SK-N-SH treated with all-trans-retinoic acid at 6 μM for 48 hours (cell line): ENCODE measurements around the gene MRM3.
"Not testable (repeated sequence)": the region's sequence is repeated elsewhere in the genome, so short reads cannot be mapped to it uniquely, and the experiment has no call there.

Source experiments
- ATAC-seq: fragments of 200-7000 bp; cut with Tn5 transposase; 3 replicates; pipeline ENCODE4 v1.9.1; 2020; ENCODE audit warnings: mild to moderate bottlenecking, moderate library complexity
- BACH2 ChIP-seq: fragments of 250-450 bp; sonication (Bioruptor Pico); IDR thresholded peaks from 2 replicates; pipeline ENCODE4 v1.9.0; 2021; ENCODE audit warnings: mild to moderate bottlenecking, borderline replicate concordance
- CSDC2 ChIP-seq: fragments of 250-450 bp; sonication (Bioruptor Pico); IDR thresholded peaks from 2 replicates; pipeline ENCODE4 v1.5.0; 2020; ENCODE audit warnings: mild to moderate bottlenecking, moderate library complexity
- GLIS3 ChIP-seq: fragments of 250-450 bp; sonication (Bioruptor Pico); IDR thresholded peaks from 2 replicates; pipeline ENCODE4 v1.5.0; 2020; ENCODE audit warnings: mild to moderate bottlenecking, moderate library complexity
- ISL1 ChIP-seq: fragments of 250-450 bp; sonication (Bioruptor Pico); IDR thresholded peaks from 2 replicates; pipeline ENCODE4 v2.1.2; 2022; ENCODE audit warnings: mild to moderate bottlenecking, moderate library complexity
- OSR1 ChIP-seq: fragments of 250-450 bp; sonication (Bioruptor Pico); IDR thresholded peaks from 2 replicates; pipeline ENCODE4 v1.8.0; 2022; ENCODE audit warnings: moderate library complexity, mild to moderate bottlenecking, inconsistent platforms
- PPARA ChIP-seq: fragments of 250-450 bp; sonication (Bioruptor Pico); IDR thresholded peaks from 2 replicates; pipeline ENCODE4 v1.5.0; 2020; ENCODE audit warnings: mild to moderate bottlenecking, borderline replicate concordance
- RARB ChIP-seq: fragments of 250-450 bp; sonication (Bioruptor Pico); IDR thresholded peaks from 2 replicates; pipeline ENCODE4 v1.8.0; 2021; ENCODE audit warnings: mild to moderate bottlenecking, moderate library complexity
- SNAI2 ChIP-seq: fragments of 250-450 bp; sonication (Bioruptor Pico); IDR thresholded peaks from 2 replicates; pipeline ENCODE4 v1.5.0; 2020; ENCODE audit warnings: mild to moderate bottlenecking, moderate library complexity
- TCF4 ChIP-seq: fragments of 250-450 bp; sonication (Bioruptor Pico); IDR thresholded peaks from 2 replicates; pipeline ENCODE4 v1.8.0; 2021; ENCODE audit warnings: mild to moderate bottlenecking, moderate library complexity, borderline replicate concordance
- TOX ChIP-seq: fragments of 250-450 bp; sonication (Bioruptor Pico); IDR thresholded peaks from 2 replicates; pipeline ENCODE4 v1.8.0; 2021; ENCODE audit warnings: mild to moderate bottlenecking, moderate library complexity, borderline replicate concordance
- ZC3H10 ChIP-seq: fragments of 250-450 bp; sonication (Bioruptor Pico); IDR thresholded peaks from 2 replicates; pipeline ENCODE4 v1.5.1; 2021; ENCODE audit warnings: mild to moderate bottlenecking, moderate library complexity
- ZFP30 ChIP-seq: fragments of 450-650 bp; formaldehyde crosslinking; IDR thresholded peaks from 2 replicates; pipeline ENCODE4 v1.5.0; 2022; ENCODE audit warnings: mild to moderate bottlenecking, moderate library complexity
- ZNF565 ChIP-seq: fragments of 450-650 bp; formaldehyde crosslinking; conservative IDR thresholded peaks from 2 replicates; pipeline ENCODE4 v1.5.0; 2020; ENCODE audit warnings: low read depth, mild to moderate bottlenecking, moderate library complexity
- ZNF70 ChIP-seq: fragments of 450-650 bp; formaldehyde crosslinking; IDR thresholded peaks from 2 replicates; pipeline ENCODE4 v1.5.0; 2020; ENCODE audit warnings: mild to moderate bottlenecking, moderate library complexity
- ZNF8 ChIP-seq: fragments of 450-650 bp; formaldehyde crosslinking; IDR thresholded peaks from 2 replicates; pipeline ENCODE4 v1.5.0; 2020; ENCODE audit warnings: mild to moderate bottlenecking, moderate library complexity
- TF ChIP-seq, protein P1 (sequence below): fragments of 250-450 bp; sonication (Bioruptor Pico); IDR thresholded peaks from 2 replicates; pipeline ENCODE4 v1.8.0; 2021; ENCODE audit warnings: low read depth, mild to moderate bottlenecking, moderate library complexity, borderline replicate concordance
- TF ChIP-seq, protein P2 (sequence below): fragments of 250-450 bp; sonication (Bioruptor Pico); IDR thresholded peaks from 2 replicates; pipeline ENCODE4 v1.5.1; 2021; ENCODE audit warnings: mild to moderate bottlenecking, moderate library complexity
- TF ChIP-seq, protein P3 (sequence below): fragments of 250-450 bp; sonication (Bioruptor Pico); IDR thresholded peaks from 2 replicates; pipeline ENCODE4 v1.8.0; 2020; ENCODE audit warnings: mild to moderate bottlenecking, moderate library complexity, borderline replicate concordance
- TF ChIP-seq, protein P4 (sequence below): fragments of 250-450 bp; sonication (Bioruptor Pico); IDR thresholded peaks from 2 replicates; pipeline ENCODE4 v1.5.1; 2020; ENCODE audit warnings: low read depth, mild to moderate bottlenecking, moderate library complexity

MRM3 gene

DNA sequence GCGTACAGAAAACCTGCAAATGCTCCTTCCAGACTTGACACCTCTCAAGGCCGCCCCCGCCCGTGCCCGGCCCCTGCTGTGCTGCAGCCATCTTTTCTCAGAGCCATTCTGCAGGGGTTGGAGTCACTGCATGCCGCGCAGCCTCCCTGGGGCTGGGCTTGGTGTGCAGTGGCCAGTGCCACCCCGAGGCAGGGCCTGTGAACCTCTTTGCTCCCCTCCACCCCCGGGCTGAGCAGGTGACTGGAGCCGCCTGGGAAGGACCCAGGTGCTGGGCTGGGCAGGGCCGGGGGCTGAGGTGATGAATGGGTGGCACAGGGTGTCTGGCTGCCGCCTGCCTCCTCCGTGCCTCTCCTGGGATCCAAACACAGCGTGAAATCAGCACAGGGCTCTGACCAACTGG, 20.3 kb downstream of the MRM3 start:
- no peak for ATAC-seq
- no peak for TF ChIP-seq TOX (CRISPR knock-in tag)
- TF ChIP-seq CSDC2 (CRISPR knock-in tag) = no peak
- no peak for TF ChIP-seq TCF4
- TF ChIP-seq, protein P1, sequence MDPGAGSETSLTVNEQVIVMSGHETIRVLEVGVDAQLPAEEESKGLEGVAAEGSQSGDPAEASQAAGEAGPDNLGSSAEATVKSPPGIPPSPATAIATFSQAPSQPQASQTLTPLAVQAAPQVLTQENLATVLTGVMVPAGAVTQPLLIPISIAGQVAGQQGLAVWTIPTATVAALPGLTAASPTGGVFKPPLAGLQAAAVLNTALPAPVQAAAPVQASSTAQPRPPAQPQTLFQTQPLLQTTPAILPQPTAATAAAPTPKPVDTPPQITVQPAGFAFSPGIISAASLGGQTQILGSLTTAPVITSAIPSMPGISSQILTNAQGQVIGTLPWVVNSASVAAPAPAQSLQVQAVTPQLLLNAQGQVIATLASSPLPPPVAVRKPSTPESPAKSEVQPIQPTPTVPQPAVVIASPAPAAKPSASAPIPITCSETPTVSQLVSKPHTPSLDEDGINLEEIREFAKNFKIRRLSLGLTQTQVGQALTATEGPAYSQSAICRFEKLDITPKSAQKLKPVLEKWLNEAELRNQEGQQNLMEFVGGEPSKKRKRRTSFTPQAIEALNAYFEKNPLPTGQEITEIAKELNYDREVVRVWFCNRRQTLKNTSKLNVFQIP (CRISPR knock-in tag) = no peak

DNA sequence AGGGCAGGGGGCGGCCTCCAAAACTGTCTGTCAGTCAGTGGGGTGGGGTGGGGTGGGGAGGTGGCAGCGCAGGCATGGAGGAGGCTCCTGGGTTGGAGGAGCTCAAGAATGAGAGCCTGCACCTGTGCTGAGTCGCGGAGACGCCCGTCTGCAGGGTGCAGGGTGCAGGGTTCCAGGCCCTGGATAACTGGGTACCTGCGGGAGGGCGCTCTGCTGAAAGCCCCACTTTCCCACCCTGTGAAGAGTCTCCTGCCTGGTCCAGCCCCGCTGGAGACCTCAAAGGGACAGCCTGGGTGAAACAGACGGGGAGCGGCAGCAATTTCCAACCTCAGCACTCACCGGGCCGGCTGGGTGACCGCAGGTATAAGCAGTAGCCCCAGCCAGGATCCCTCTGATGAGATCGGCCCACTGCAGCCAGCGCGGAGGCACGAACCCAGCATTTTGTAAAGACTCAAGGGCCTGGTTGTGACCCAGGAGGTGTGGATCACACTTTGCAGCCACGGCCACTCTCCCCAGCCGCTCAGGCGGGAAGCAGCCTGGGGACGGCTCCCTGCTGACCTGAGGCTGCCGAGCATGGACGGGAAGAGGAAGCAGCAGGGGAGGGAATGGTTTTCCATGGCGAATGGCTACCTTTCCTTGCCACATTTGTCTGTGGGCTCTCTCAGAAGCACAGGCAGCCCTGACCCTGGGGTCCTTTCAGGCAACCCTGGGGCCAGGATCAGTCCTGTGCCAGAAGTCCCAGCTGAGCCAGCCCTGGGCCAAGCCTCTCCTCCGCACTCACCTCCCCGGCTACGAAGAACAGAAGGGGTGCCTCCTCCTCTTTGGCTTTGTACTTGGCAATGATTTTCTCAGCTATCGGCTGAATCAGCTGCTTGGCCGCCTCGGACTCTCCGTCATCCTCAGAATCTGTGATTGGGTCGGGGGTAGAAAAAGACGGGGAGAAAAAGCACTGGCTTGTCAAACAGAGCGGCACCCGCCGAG, 21.0 kb downstream of the MRM3 start:
- no peak for TF ChIP-seq OSR1
- no peak for TF ChIP-seq TOX (CRISPR knock-in tag)
- TF ChIP-seq ZNF70 (CRISPR knock-in tag) = no peak
- no peak for TF ChIP-seq SNAI2 (CRISPR knock-in tag)
- no peak for TF ChIP-seq GLIS3 (CRISPR knock-in tag)
- ATAC-seq = no peak

DNA sequence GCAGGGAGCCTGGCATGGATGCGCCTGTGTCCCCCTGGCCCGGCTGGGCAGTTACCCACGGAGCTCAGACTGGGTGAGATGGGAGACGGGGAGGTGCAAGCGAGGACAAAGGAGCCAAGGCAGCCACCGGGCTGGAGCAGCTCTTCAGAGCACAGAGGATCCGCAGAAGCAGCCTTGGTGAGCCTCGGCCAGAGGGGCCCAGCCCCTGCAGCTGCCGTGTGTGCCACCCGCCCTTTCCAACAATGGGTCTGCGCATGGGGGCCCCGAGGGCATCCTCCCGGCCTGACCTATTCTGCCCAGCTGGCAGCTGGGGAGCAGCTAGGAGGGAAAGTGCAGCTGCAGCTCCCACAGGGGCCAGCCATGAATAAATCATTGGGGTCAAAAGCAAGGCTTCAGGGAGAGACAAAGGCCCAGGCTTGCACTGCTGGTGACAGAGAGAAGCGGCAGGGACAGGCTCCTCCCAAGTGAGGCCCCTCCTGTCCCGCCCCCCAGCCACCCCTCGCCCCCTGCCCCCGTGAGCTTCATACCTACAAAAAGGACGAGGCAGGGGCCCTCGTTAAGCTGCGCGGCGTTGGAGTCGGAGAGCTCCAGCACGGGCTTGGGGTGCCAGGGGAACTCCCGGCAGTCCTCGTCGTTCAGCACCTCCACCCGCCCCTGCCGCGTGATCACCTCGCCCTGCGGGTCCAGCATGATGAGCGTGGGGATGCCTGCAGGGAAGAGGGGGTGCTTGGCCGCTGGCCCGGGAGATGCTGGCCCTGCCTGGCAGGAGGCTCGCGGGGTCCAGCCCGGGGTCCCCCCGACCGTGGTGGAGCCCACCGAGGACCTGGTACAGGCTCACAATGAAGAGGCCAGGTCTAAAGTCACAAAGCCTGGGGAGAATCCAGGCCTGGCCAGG, 22.6 kb downstream of the MRM3 start:
- TF ChIP-seq PPARA (CRISPR knock-in tag) = no peak
- TF ChIP-seq TOX (CRISPR knock-in tag) = no peak
- TF ChIP-seq, protein P2, sequence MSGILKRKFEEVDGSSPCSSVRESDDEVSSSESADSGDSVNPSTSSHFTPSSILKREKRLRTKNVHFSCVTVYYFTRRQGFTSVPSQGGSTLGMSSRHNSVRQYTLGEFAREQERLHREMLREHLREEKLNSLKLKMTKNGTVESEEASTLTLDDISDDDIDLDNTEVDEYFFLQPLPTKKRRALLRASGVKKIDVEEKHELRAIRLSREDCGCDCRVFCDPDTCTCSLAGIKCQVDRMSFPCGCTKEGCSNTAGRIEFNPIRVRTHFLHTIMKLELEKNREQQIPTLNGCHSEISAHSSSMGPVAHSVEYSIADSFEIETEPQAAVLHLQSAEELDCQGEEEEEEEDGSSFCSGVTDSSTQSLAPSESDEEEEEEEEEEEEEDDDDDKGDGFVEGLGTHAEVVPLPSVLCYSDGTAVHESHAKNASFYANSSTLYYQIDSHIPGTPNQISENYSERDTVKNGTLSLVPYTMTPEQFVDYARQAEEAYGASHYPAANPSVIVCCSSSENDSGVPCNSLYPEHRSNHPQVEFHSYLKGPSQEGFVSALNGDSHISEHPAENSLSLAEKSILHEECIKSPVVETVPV = no peak
- no peak for TF ChIP-seq RARB (CRISPR knock-in tag)
- TF ChIP-seq ZFP30 (CRISPR knock-in tag) = no peak
- TF ChIP-seq SNAI2 (CRISPR knock-in tag) = no peak
- TF ChIP-seq, protein P3, sequence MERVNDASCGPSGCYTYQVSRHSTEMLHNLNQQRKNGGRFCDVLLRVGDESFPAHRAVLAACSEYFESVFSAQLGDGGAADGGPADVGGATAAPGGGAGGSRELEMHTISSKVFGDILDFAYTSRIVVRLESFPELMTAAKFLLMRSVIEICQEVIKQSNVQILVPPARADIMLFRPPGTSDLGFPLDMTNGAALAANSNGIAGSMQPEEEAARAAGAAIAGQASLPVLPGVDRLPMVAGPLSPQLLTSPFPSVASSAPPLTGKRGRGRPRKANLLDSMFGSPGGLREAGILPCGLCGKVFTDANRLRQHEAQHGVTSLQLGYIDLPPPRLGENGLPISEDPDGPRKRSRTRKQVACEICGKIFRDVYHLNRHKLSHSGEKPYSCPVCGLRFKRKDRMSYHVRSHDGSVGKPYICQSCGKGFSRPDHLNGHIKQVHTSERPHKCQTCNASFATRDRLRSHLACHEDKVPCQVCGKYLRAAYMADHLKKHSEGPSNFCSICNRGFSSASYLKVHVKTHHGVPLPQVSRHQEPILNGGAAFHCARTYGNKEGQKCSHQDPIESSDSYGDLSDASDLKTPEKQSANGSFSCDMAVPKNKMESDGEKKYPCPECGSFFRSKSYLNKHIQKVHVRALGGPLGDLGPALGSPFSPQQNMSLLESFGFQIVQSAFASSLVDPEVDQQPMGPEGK = no peak
- TF ChIP-seq, protein P4, sequence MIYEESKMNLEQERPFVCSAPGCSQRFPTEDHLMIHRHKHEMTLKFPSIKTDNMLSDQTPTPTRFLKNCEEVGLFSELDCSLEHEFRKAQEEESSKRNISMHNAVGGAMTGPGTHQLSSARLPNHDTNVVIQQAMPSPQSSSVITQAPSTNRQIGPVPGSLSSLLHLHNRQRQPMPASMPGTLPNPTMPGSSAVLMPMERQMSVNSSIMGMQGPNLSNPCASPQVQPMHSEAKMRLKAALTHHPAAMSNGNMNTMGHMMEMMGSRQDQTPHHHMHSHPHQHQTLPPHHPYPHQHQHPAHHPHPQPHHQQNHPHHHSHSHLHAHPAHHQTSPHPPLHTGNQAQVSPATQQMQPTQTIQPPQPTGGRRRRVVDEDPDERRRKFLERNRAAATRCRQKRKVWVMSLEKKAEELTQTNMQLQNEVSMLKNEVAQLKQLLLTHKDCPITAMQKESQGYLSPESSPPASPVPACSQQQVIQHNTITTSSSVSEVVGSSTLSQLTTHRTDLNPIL (CRISPR knock-in tag) = no peak
- no peak for TF ChIP-seq ISL1 (CRISPR knock-in tag)
- no peak for ATAC-seq

DNA sequence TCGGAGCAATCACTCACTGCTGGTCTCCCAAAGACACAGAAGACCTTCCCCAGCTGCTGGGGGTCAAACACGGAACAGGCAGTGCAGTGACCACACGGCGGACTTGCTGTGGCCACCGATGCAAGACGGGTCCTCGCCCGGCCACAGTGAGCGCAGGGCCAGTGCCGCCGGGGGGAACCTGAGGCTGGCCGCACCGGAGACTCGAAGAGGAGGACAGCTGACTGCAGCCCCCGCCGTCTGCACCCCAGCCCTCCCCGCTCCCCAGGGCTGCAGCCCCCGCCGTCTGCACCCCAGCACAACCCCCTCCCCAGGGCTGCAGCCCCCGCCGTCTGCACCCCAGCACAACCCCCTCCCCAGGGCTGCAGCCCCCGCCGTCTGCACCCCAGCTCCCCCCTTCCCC, 23.7 kb downstream of the MRM3 start:
- not testable (repeated sequence) for ATAC-seq

DNA sequence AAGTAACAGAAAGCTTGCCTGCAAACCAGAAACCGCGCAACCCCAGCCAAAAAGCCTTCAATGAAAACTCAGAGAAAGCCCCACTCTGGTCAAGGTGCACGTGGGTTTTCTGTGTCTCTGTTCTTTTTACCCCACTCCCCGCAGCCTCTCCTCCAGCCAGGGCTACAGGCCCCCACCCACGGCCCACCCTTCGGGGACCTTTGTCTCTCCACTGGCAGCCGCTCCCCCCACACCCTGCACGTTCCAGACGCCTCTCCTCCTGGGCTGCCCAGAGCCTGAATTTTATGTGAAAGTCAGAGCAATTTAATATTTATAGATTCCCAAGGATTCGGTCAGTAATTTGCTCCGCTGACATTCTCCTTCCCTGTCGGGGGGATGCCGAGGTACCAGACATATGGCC, 24.2 kb downstream of the MRM3 start:
- TF ChIP-seq ZFP30 (CRISPR knock-in tag) = no peak
- no peak for TF ChIP-seq ZNF70 (CRISPR knock-in tag)
- no peak for TF ChIP-seq BACH2 (CRISPR knock-in tag)
- no peak for TF ChIP-seq ZC3H10 (CRISPR knock-in tag)
- TF ChIP-seq ISL1 (CRISPR knock-in tag) = no peak
- TF ChIP-seq PPARA (CRISPR knock-in tag) = no peak
- TF ChIP-seq ZNF8 (CRISPR knock-in tag) = no peak
- no peak for TF ChIP-seq RARB (CRISPR knock-in tag)
- TF ChIP-seq, protein P3 = no peak
- TF ChIP-seq, protein P2 = no peak
- no peak for TF ChIP-seq ZNF565 (CRISPR knock-in tag)
- TF ChIP-seq, all 23 proteins: peak for 0
- ATAC-seq = no peak
